Mononuclear cell (primary cell): ENCODE data around the gene TVP23A. TPM values are rescaled to one million over a fixed set of nuclear protein-coding genes. Genes with fewer than 3 reads are reported as not detected.

ENCODE experiments used
- H3K27me3 ChIP-seq: 2 replicates; pipeline ENCODE4 v1.6.0; 2011; ENCODE audit warnings: low read length, control low read depth; ENCODE audit not compliant: insufficient read depth
- H3K4me1 ChIP-seq: 2 replicates; pipeline ENCODE4 v1.5.1; 2011; ENCODE audit warnings: mild to moderate bottlenecking, low read length, control low read depth; ENCODE audit not compliant: insufficient read depth
- H3K4me3 ChIP-seq: 2 replicates; pipeline ENCODE4 v1.5.1; 2011; ENCODE audit warnings: mild to moderate bottlenecking, low read length, moderate library complexity
- H3K9me3 ChIP-seq: 2 replicates; pipeline ENCODE4 v1.5.1; 2011; ENCODE audit warnings: low read depth, mild to moderate bottlenecking, control low read depth, low read length
- total RNA-seq: library from RNA; depleted of rRNA; stranded (reverse); fragments of >200 nt; gene quantifications from one replicate; pipeline ENCODE4 v1.2.3, GENCODE V29; 2012

Gene TVP23A
- total RNA-seq, 1 donor, result not detected

- Histone ChIP-seq H3K4me3 (no peak overlapping the region), H3K9me3 (no peaks in the 10 kb centered on the region), H3K4me1 (peaks cover 24% of the 10 kb centered on the region), H3K27me3 (no peaks in the 10 kb centered on the region)
Measured at GRCh38 chr16:10738231-10739077, 80.1 kb downstream of the TVP23A start.

GRCh38 chr16:10737068-10737625 lies 81.4 kb downstream of the TVP23A start:
- peaks cover 19% of the 10 kb centered on the region for H3K4me1 ChIP-seq
- no peaks in the 10 kb centered on the region for H3K9me3 ChIP-seq
- H3K27me3 ChIP-seq, result no peaks in the 10 kb centered on the region
- no peak overlapping the region for H3K4me3 ChIP-seq

- Histone ChIP-seq H3K4me1 (peaks cover under 1% of the 10 kb centered on the region), H3K4me3 (no peak overlapping the region), H3K9me3 (no peaks in the 10 kb centered on the region), H3K27me3 (no peaks in the 10 kb centered on the region)
Measured at GRCh38 chr16:10731790-10732189, 86.8 kb downstream of the TVP23A start.

GRCh38 chr16:10729104-10730048 lies 89.2 kb downstream of the TVP23A start:
- no peaks in the 10 kb centered on the region for H3K4me1 ChIP-seq
- no peak overlapping the region for H3K4me3 ChIP-seq
- no peaks in the 10 kb centered on the region for H3K9me3 ChIP-seq
- no peaks in the 10 kb centered on the region for H3K27me3 ChIP-seq

GRCh38 chr16:10728003-10728887 lies 90.3 kb downstream of the TVP23A start:
- Histone ChIP-seq H3K9me3 (no peaks in the 10 kb centered on the region), H3K27me3 (no peaks in the 10 kb centered on the region), H3K4me3 (no peak overlapping the region), H3K4me1 (no peaks in the 10 kb centered on the region)

Other genes with a start within 250 kb of the TVP23A start
- 0.10 TPM for gene EMP2, start 238.2 kb downstream of the TVP23A start, total RNA-seq
- gene TEKT5, start 123.9 kb downstream of the TVP23A start, total RNA-seq, result not detected
- 22.8 TPM for gene NUBP1, start 75.0 kb downstream of the TVP23A start, total RNA-seq
- gene CIITA, start 58.4 kb upstream of the TVP23A start, total RNA-seq, result 10.4 TPM
- gene DEXI, start 123.7 kb upstream of the TVP23A start, total RNA-seq, result 7.5 TPM
- gene CLEC16A, start 125.8 kb upstream of the TVP23A start, total RNA-seq, result 26.9 TPM